Stimulated activated CD8-positive, alpha-beta memory T cell treated with anti-CD3 and anti-CD28 coated beads, Interleukin-2, amount 100 ng/mL, for 1 hour (primary cell): ENCODE results near the gene USP13.
"Not testable (repeated sequence)": the region's sequence is repeated elsewhere in the genome, so short reads cannot be mapped to it uniquely, and the experiment has no call there.

ENCODE experiments used
- DNase-seq, 2 donors: peaks; one replicate each; pipeline ENCODE4 v3.0.0-alpha.2; 2020; ENCODE audit warnings: low read depth in 2 of 2

The USP13 gene

GRCh38 chr3:179734497-179735281 is 81.8 kb downstream of the USP13 start:
- DNase-seq = no peak

DNA sequence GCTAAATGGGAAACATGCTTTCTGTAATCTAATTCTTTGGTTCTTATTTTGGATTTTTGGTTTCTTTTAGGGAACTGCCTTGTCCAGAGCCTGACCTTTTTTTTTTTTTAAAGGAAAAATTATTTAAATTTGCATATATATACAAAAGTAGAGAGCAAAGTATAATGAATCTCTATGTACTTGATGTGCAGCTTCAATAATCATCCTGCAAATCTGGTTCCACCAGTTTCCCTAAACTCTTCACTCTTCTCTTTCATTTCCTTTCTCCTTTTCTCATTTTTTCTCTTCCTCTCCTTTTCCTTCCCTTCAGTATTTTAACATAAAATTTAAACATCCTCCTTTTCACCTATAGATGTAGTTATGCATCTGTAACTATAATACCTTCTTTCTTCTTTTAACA is 82.5 kb downstream of the USP13 start:
- no peak for DNase-seq

- no peak for DNase-seq
Measured at GRCh38 chr3:179738998-179739397, 86.2 kb downstream of the USP13 start.

DNA sequence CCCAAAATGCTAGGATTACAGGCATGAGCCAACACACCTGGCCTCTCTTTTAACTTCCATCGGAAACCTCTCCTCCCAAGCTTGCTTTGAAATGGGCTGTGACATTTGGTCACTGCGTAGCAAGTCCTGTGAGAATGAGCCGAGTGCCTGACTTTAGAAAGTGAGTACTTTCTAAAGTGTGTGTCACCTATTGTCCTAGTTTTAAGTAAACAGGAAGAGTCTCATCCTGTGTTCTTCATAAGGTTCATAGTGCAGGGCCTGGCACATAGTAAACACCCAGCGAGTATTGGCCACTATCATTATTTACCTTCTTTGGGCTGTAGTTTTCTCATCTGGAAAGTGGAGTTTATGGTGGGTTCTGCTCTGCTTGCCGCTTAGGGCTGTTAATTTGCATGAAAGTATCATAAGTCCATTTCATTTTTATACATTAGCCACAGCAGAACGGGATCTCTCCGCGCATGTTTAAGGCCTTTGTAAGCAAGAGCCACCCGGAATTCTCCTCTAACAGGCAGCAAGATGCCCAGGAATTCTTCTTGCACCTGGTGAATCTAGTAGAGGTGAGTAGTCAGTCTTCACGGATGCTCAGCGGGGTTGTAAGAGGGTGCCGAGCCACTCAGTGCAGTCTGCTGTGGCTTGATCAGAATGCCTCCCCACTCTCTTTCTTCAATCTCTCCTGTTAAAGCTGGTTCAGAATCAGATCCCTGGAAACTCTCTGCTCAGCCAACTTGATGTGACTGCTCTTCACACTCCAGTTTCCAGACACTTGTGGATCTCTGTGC is 87.2 kb downstream of the USP13 start:
- DNase-seq = no peak

DNA sequence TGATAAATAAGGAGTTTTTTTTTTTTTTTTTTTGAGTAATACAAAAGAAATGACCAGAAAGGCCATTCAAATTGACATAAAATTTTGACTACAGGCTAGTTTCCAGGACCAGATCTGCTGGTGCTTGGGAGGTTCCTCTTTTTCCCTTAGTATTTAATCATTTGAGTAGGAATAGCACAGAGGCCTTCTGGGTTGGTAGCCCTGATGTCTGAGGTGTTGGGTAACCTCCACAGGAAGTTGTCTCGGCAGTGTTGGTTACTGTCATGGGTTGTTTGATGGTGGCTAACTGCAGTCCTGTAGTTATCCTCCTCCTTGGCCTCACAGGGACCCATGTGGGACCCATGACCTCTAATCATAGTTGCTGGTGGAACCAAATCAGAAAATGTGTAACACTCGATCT is 91.1 kb downstream of the USP13 start:
- no peak for DNase-seq

DNA sequence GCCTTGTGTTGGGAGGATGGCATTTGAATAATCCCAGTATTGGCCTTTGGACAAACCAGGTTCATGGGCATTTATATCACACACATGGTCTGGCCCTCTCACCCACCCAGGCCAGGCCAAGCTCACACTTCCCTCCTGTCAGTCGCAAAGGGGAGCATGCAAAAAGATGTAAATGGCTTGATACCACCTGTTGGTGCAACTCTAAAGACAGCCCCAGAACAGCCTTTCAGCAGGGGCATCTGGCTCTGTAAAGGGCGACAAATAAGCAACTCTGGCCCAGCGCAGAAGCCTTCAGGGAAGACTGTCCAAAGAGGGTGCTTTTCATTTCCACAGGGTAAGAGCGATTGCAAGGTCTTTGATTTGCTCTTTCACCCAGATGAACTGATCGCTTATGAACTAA is 91.8 kb downstream of the USP13 start:
- no peak for DNase-seq

DNA sequence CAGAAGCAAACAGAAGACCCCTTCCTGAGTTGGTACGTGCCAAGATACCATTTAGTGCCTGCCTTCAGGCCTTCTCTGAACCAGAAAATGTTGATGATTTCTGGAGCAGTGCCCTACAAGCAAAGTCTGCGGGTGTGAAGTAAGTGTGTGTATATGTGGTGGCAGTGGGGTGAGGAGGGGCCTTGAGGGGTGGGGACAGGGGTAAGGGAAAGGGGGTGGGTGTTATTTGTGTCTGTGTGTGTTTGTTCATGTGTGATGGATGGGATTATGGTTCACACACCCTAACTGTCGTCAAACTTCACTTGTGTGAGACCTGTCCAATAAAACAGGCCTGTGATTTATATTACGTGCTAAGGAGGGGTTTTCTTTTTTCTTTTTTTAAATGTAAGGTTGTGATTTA is 92.2 kb downstream of the USP13 start:
- DNase-seq = no peak

DNA sequence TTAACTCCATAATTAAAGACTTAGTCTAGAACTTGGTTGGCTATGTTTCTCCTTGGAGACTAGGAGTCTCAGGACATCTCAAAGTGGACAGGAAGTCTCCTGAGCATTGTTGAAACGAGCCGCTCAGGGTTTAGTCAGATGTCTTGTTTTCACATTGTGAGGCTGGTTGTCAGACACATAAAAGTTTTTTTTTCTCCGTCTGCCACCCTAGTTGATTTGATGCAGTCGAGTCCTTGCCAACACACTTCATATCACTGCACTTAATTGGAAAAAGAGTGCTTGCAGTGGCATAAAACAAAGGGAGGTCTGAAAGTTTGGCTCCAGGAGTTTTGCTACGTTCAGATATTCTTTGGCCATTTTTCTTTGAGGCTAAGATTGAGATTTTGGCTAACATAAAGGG is 92.9 kb downstream of the USP13 start:
- DNase-seq = no peak

DNA sequence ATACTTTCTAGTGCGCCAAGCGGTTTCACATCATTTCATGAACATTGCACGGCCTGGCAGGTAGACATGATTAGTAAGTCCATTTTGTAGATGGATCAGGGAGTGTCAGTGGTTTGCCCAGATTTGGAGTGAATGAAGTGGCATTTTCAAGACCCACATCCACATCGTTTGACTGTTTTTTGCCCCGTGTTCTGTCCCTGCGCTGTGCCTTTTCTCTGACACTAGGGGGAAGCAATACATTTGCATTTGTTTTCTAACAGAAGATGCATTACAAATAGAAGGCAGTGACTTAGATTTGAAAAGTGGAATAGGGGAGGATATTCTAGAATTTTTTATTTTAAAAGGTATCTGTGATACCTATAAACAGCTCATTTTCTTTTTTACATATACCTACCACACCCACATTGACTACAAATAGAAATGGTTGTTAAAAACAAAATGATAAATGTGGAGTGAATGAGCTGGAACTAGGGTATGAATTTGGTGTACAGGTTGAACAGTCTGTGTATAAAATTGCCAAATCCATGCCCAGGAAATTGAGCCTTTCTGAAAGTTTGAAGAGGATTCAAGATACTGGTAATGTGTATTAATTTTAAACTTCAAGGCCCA is 98.0 kb downstream of the USP13 start:
- DNase-seq = no peak

DNA sequence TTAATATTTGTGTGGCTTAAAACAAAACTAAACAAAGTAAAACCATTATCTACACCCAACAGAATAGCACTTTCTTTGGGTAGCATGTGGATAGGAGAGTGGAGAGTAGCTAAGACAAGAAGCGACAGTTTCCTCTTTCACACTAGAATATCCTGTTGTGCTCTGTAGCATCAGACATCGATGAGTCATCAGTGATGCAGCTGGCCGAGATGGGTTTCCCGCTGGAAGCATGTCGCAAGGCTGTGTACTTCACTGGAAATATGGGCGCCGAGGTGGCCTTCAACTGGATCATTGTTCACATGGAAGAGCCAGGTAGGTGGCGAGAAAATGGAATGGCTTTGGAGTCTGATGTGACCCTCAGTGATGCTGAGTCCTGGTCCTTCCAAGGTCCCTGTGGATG is 108.1 kb downstream of the USP13 start:
- no peak for DNase-seq

DNA sequence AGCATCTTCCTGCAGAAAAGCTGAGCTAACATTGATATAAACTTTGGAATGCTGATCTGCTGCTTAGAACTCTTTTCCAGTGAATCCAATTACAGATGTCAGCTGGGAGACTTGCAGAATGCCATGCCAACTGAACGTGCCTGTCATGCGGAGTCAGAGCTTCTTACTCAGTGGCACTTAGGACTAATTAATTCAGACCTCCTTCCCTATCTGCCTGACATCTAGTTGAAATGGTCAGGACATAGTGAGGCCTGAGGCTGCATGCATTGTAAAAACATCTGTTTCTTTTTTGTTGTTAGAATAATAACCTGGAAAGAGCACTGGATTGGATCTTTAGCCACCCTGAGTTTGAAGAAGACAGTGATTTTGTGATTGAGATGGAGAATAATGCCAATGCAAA is 112.6 kb downstream of the USP13 start:
- no peak for DNase-seq

DNA sequence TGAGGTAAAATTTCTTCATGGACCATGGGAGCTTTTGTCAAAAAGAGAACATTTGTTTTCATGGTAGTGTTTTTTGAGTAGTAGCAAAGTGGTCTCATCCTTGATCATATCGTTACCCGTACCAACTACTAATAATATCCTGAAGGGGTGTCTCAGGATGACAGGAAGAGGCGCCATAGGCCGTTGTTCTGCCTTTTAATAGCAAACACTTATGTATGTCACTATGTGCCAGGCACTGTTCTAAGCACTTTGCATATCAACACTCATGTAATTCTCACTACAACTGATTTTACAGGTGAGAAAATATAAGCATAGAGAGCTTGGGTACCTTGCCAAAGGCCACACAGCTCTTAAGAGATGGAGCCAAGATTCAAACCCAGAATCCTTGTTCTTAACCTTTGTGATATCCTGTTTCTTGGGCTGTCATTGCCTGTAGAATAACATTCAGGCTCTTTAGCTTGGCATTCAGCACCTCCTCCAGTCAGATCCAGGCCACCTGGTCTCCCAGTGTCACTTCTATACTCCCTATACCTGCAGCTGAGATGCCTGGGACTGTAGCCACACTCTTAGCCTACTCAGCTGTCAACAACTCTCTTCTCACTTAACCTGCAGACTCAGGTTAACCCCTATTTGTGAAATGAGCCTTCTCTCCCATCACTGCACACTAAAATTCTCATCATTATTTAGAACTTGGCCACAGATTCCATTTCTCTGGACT is 113.7 kb downstream of the USP13 start:
- DNase-seq = no peak

GRCh38 chr3:179768080-179768479 is 115.2 kb downstream of the USP13 start:
- no peak for DNase-seq

DNA sequence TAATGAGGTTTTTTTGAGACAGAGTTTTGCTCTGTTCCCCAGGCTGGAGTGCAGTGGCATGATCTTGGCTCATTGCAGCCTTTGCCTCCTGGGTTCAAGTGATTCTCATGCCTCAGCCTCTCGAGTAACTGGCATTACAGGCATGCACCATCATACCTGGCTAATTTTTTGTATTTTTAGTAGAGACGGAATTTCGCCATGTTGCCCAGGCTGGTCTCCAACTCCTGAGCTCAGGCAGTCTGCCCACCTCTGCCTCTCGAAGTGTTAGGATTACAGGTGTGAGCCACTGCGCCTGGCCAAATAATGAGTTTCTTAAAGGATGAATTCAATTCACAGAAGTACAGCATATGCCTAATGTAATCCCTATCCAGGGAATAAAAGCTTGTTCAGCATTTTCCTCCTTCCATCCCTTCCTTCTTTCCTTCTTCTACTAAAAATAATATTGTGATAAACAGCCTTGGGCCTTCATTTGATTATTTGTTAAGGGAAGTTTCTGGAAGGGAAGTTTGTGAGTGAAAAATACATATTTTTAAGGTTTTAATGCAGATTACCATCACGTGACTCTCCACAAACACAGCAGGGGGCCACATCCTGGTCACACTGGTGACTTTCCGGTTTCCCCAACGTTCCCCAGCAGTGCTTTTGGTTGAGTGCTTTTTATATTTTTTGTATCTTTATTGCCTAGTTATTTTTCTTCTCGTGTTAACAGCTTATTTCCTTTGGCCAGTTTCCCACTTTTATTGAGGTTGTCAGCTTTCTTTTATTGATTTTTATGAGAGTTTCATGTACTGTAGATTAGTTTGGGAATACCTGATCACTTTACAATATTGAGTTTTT is 116.8 kb downstream of the USP13 start:
- DNase-seq = no peak

DNA sequence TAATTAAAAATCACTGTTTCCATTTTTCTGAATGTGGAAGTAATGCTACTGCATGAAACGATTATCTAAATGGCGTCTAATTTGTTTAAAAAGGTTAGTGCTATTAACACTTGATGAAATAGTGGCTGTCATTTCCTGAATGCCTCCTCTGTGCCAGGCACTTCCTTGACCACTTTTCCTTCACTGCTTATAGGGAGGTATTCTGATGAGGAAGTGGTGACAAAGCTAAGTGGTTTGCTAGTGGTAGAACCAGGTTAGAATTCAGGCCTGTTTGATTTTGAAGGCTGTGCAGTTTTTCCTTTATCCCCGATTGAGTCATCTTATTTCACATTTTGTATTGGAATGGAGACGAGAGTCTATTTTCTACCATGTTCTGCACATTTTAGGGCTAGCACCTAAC is 119.0 kb downstream of the USP13 start:
- no peak for DNase-seq

DNA sequence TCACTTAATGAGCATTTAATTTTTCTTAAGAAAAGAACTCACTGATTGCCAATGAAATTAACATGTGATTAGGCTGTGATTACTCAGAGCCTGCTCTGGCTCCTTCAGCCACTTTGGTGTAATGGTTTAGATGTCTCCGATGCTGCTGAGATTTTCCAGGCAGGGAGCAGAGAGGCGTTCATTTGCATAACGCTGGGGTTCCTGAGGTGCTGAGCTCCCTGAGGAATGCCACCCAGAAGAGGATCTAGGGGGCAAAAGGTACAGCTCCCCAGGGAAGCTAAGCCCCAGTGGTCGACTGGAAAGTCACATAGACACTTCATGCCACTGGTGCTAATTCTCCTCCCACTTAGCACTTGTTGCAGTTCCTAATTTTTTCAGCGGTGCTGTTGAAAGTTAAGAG is 119.5 kb downstream of the USP13 start:
- no peak for DNase-seq

- no peak for DNase-seq
Measured at GRCh38 chr3:179775416-179776122, 122.7 kb downstream of the USP13 start.

GRCh38 chr3:179782841-179783240 is 130.0 kb downstream of the USP13 start:
- DNase-seq = not testable (repeated sequence)

GRCh38 chr3:179788996-179789395 is 136.2 kb downstream of the USP13 start:
- no peak for DNase-seq

GRCh38 chr3:179791793-179792192 is 139.0 kb downstream of the USP13 start:
- no peak for DNase-seq

DNA sequence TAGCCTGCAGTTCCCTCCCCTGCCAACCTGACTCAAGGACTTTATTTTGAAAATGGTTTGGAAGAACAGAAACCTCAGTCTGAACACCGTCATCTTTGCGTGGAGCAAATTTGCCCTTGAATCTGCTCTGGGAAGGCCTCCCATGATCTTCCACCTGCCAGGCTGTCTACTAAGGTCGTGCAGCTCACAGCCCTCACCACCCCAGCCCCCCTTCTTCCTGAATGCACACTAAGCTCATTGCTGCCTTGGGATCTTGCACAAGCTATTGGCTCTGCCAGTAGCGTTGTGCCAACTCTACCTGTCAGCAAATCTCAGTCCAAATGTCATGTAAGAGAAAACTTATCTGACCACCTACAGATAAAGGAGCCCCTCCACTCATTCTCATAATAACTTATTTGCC is 141.5 kb downstream of the USP13 start:
- no peak for DNase-seq
